Keratinocyte (primary cell): Measurements from ENCODE around the gene NDUFS8.

Experiments
- CTCF ChIP-seq, 3 experiments: IDR thresholded peaks in 1 of 3; conservative IDR thresholded peaks in 1 of 3; optimal IDR thresholded peaks in 1 of 3; 2 replicates in 2 of 3; 3 replicates in 1 of 3; pipeline versions ENCODE3 to v1.5.1; 2011; ENCODE audit warnings: low read length in 3 of 3, mild to moderate bottlenecking in 3 of 3, moderate library complexity in 2 of 3, control low read depth in 1 of 3, inconsistent platforms in 1 of 3; ENCODE audit not compliant: insufficient read depth in 2 of 3; ENCODE audit errors: extremely low read depth in 1 of 3
- EZH2 ChIP-seq: IDR thresholded peaks from one replicate; pipeline ENCODE4 v1.6.1; 2012; ENCODE audit warnings: inconsistent platforms, mild to moderate bottlenecking, low read length, moderate library complexity

- TF ChIP-seq CTCF (optimal IDR thresholded peaks at IDR 0.05 in 1 of 3, IDR thresholded peaks at IDR 0.05 in 1 of 3, conservative IDR thresholded peaks at IDR 0.05 in 1 of 3; ENCODE audit: extremely low read depth in 1 of 3, insufficient read depth in 2 of 3, low read length in 3 of 3) (no peak), EZH2 (no peak)
Measured at GRCh38 chr11:68057807-68058206, 27.3 kb downstream of the NDUFS8 start.
